Type B pancreatic cell (in vitro differentiated cells): ENCODE measurements around the gene PCDH15. TPM values are rescaled to one million over a fixed set of nuclear protein-coding genes. Genes with fewer than 3 reads are reported as not detected.

ENCODE experiments used
- DNase-seq: peaks from one replicate; pipeline ENCODE4 v3.0.0; 2021; ENCODE audit warnings: mixed read lengths; ENCODE audit not compliant: unreplicated experiment; ENCODE audit errors: extremely low spot score
- H3K27ac Mint-ChIP-seq: 2 replicates; pipeline ENCODE4 v1.8.0; 2021; ENCODE audit warnings: mild to moderate bottlenecking, mixed read lengths
- H3K27me3 Mint-ChIP-seq: 2 replicates; pipeline ENCODE4 v1.8.0; 2021; ENCODE audit warnings: mixed read lengths
- H3K36me3 Mint-ChIP-seq: 2 replicates; pipeline ENCODE4 v1.8.0; 2021; ENCODE audit warnings: mixed read lengths
- H3K4me1 Mint-ChIP-seq: one replicate; pipeline ENCODE4 v1.8.0; 2021; ENCODE audit warnings: mixed read lengths; ENCODE audit not compliant: unreplicated experiment
- H3K4me3 Mint-ChIP-seq: 2 replicates; pipeline ENCODE4 v1.8.0; 2021; ENCODE audit warnings: mild to moderate bottlenecking, mixed read lengths
- H3K9me3 Mint-ChIP-seq: 2 replicates; pipeline ENCODE4 v1.8.0; 2021; ENCODE audit warnings: mixed read lengths
- total RNA-seq: library from RNA; stranded (reverse); gene quantifications from 2 replicates; pipeline ENCODE4 v1.2.1, GENCODE V29; 2021; ENCODE audit warnings: low replicate concordance
- TF ChIP-seq, protein P1 (sequence below): fragments of 200-600 bp; sonication (generic); conservative IDR thresholded peaks from 2 replicates; pipeline ENCODE4 v1.5.0; 2021; ENCODE audit warnings: antibody characterized with exemption, mild to moderate bottlenecking

The PCDH15 gene
- total RNA-seq, 1 donor from 2014 or later = 3.5 TPM

GRCh38 chr10:54010337-54010933 is 790.6 kb downstream of the PCDH15 start:
- Mint-ChIP-seq H3K36me3 (peaks cover 4% of the 10 kb centered on the region), H3K9me3 (no peaks in the 10 kb centered on the region), H3K4me3 (no peak overlapping the region), H3K4me1 (no peaks in the 10 kb centered on the region), H3K27me3 (no peaks in the 10 kb centered on the region), H3K27ac (no peak overlapping the region)
- DNase-seq = no peak
- TF ChIP-seq, protein P1, sequence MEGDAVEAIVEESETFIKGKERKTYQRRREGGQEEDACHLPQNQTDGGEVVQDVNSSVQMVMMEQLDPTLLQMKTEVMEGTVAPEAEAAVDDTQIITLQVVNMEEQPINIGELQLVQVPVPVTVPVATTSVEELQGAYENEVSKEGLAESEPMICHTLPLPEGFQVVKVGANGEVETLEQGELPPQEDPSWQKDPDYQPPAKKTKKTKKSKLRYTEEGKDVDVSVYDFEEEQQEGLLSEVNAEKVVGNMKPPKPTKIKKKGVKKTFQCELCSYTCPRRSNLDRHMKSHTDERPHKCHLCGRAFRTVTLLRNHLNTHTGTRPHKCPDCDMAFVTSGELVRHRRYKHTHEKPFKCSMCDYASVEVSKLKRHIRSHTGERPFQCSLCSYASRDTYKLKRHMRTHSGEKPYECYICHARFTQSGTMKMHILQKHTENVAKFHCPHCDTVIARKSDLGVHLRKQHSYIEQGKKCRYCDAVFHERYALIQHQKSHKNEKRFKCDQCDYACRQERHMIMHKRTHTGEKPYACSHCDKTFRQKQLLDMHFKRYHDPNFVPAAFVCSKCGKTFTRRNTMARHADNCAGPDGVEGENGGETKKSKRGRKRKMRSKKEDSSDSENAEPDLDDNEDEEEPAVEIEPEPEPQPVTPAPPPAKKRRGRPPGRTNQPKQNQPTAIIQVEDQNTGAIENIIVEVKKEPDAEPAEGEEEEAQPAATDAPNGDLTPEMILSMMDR = no peak

- Mint-ChIP-seq H3K4me1 (no peaks in the 10 kb centered on the region), H3K36me3 (peaks cover under 1% of the 10 kb centered on the region), H3K27ac (no peak overlapping the region), H3K27me3 (no peaks in the 10 kb centered on the region), H3K9me3 (no peaks in the 10 kb centered on the region), H3K4me3 (no peak overlapping the region)
- no peak for DNase-seq
- TF ChIP-seq, protein P1 = no peak
Observed at GRCh38 chr10:54009672-54010071, 791.4 kb downstream of the PCDH15 start.

DNA sequence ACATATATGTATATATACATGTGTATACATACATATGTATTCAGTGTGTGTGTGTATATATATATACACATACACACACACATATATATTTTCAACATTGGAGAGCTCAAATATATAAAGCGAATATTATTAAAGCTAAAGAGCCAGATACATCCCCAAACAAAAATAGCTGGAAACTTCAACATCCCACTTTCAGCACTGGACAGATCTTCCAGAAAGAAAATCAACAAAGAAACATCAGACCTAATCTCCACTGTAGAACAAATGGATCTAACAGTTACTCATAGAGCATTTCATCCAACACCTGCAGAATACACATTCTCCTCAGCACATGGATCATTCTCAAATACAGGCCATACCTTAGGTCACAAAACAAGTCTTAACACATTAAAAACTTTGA is 799.0 kb downstream of the PCDH15 start:
- Mint-ChIP-seq H3K27ac (no peak overlapping the region), H3K9me3 (no peaks in the 10 kb centered on the region)

DNA sequence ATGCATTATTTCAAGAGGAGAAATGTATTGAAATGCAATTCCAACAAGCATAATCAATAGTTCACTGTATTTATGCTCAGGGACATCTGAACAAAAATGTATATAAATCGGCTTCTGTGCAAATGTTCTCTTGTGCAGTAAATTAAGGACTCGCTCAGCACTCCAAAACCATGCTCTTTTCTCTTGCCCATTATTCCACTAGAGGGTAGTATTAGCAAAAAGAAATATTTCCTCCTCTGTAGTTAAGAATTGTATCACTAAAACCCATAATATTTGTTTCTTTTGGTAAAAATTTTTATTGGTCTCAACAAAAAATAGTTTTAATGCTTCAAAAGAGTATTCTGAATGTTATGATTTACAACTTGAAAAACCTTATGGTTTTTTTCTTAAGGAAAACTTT is 803.1 kb downstream of the PCDH15 start:
- no peak overlapping the region for H3K27ac Mint-ChIP-seq
- no peaks in the 10 kb centered on the region for H3K27me3 Mint-ChIP-seq
- H3K36me3 Mint-ChIP-seq = no peaks in the 10 kb centered on the region
- H3K4me1 Mint-ChIP-seq = no peaks in the 10 kb centered on the region
- DNase-seq = no peak
- H3K9me3 Mint-ChIP-seq = no peaks in the 10 kb centered on the region
- TF ChIP-seq, protein P1 = peak; percentile 74
- no peak overlapping the region for H3K4me3 Mint-ChIP-seq

More for the DNA sequence above, 799.0 kb downstream of the PCDH15 start:
- no peaks in the 10 kb centered on the region for H3K36me3 Mint-ChIP-seq
- TF ChIP-seq, protein P1 = no peak
- no peaks in the 10 kb centered on the region for H3K4me1 Mint-ChIP-seq
- no peaks in the 10 kb centered on the region for H3K27me3 Mint-ChIP-seq
- no peak overlapping the region for H3K4me3 Mint-ChIP-seq
- DNase-seq = no peak

GRCh38 chr10:53990799-53991238 is 810.2 kb downstream of the PCDH15 start:
- TF ChIP-seq, protein P1 = no peak
- H3K9me3 Mint-ChIP-seq = no peaks in the 10 kb centered on the region
- no peak overlapping the region for H3K4me3 Mint-ChIP-seq

More at GRCh38 chr10:53990799-53991238, 810.2 kb downstream of the PCDH15 start:
- Mint-ChIP-seq H3K27me3 (no peaks in the 10 kb centered on the region), H3K4me1 (no peaks in the 10 kb centered on the region), H3K36me3 (no peaks in the 10 kb centered on the region), H3K27ac (no peak overlapping the region)
- DNase-seq = no peak
